Umbilical cord (tissue), 1 donor: ENCODE data around the gene BCL2L15. TPM values are rescaled to one million over a fixed set of nuclear protein-coding genes. Genes with fewer than 3 reads are reported as not detected.

Experiments used
- total RNA-seq: library from RNA; depleted of rRNA; stranded (reverse); fragments of >200 nt; gene quantifications from one replicate; pipeline ENCODE4 v1.2.3, GENCODE V29; 2014; ENCODE audit warnings: low replicate concordance; ENCODE audit not compliant: insufficient read depth

Gene BCL2L15
- total RNA-seq, 1 donor from 2014 or later = 3.6 TPM

Other genes starting within 250 kb of the BCL2L15 start
- 29.4 TPM for gene PHTF1, start 128.1 kb downstream of the BCL2L15 start, total RNA-seq
- gene RSBN1, start 75.1 kb downstream of the BCL2L15 start, total RNA-seq = 25.3 TPM
- 3.1 TPM for gene PTPN22, start 15.9 kb downstream of the BCL2L15 start, total RNA-seq
- 25.8 TPM for gene AP4B1, start 17.2 kb upstream of the BCL2L15 start, total RNA-seq
- 9.6 TPM for gene DCLRE1B, start 17.7 kb upstream of the BCL2L15 start, total RNA-seq
- 28.9 TPM for gene HIPK1, start 41.7 kb upstream of the BCL2L15 start, total RNA-seq
- 370 TPM for gene OLFML3, start 91.9 kb upstream of the BCL2L15 start, total RNA-seq